Measurements from ENCODE around the gene TGM1. TPM values are rescaled to one million over a fixed set of nuclear protein-coding genes. Genes with fewer than 3 reads are reported as not detected.
"Not testable (repeated sequence)": the region's sequence is repeated elsewhere in the genome, so short reads cannot be mapped to it uniquely, and the experiment has no call there.

Gene TGM1
- polyA plus RNA-seq, 1 donor = 0.86 TPM

DNA sequence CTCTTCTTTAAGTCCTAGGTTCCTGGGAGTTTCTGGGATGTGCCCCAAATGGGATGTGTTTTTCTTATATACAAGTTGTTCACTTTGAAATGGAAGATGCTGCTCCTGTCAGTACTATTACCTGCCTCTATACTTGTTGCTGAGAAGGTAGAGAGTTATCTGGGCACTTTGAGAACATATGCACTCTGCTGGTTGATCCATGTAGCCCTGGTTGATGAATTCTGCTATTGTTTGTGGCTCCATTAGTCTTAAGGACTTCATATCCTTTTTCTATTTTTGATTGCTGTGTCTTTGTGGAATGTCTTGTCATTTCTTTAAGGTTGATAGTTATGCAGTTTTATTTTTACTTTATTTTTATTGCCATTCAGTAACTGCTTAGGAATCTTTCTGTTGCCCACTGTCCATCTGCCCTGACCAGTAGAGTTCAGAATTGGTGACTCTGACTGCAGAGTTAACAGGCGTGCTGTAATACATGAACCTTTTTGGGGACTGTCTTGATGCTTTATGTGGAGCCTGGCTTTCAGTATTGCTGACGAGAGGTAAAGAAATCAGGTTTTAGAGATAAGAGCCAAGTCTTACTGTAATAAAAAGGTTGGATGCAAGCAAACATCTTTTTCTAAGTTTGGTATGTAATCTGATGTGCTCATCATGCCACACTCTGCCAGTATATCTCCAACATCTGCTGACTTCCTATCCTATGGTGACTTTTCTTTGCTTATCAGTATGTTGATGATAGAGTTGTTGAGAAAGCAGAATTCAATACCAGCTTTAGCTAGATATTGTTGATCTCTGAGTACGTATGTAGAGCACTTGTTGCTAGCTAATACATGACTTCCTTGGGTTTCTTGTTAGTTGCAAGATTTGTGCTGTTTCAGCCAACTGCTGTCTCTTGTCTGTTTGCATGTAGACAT lies 28.6 kb downstream of the TGM1 start:
- DNase-seq (ENCODE audit: low read depth) = no peak

DNA sequence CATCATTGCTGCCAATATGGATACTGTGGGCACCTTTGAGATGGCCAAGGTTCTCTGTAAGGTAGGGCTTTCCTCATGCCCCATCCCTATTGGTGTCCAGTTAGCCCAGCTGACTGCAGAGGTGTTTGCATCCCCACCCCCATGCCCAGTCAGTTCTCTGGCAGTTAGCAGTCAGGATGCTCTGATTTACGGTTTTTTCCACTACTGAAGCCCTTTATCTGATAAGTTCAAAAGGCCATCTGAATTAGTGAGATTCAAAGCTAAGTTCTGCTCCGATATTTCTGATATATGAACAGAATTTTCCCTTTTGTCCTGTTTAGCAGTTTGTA lies 29.5 kb downstream of the TGM1 start:
- DNase-seq (ENCODE audit: low read depth) = no peak

DNA sequence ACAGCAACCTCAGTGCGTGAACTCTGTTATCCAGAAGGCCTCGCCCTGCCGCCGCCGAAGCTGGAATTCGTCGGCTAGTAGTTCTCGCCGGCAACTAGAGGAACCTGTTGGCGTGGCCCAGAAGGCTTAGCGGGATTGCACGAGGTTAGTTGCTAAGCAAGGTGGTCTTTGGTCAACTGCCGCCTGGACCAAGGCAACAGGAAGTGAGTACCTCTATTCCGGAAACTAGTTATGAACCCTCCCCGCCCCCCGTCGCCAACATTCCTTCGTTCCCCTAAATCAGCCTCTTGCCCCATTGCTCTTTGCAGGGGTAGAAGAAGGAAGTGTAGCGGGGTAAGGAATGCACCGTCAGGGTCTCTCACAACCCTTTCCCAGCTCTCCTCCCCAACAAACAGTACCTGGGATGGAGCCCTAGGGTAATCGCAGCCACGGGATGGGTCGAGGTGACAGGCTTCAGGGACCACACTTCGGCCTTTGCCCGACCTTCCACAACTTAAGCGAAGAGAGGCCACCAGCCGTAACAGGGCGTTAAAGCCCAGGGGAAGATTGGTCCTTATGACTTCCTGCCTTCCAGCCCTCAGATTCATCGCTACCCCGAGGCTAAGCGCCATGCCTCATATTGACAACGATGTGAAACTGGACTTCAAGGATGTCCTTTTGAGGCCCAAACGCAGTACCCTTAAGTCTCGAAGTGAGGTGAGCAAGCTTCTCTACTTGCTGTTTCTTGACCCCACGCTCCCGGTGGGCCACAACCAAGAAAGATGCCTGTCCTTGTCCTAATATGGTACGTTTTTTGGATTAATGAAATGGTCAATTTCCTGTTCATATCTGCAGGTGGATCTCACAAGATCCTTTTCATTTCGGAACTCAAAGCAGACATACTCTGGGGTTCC lies 30.1 kb downstream of the TGM1 start, which contains the start of gene GMPR2:
TSS of gene GMPR2 (plus strand) at position 285 of the 893 bp plus-strand sequence. CDS start at position 610, 325 bp downstream.
- DNase-seq (ENCODE audit: low read depth) = no peak

DNA sequence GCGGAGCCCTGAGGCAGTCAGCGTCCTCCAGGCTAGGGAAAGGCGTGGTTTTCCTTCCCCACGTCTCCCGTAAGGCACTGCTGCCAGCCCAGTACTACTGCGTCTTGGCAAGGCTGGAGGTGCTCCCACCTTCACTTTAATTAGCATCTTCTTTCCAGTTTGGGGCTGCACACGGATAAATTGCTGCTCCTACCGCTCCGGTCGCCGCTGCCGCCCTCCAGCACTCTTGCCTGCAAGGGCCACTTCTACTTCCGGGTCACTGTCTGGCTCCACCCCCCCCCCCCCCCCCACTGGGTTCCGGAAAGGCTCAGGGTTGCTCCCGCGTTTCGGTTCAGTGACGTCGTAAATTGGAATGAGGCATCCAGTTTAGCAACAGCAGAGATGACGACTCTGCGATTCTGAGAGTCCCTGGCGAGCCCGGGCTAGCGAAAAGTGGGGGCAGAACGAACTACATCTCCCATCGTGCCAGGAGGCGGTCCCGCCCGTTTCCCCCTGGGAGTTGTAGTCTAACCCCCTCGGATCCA lies 30.8 kb downstream of the TGM1 start, which contains the start of gene NEDD8:
TSS of gene NEDD8 (minus strand) at position 247 of the 524 bp plus-strand sequence. CDS start at position 147, 100 bp downstream.
- peak; percentile 73 for DNase-seq (ENCODE audit: low read depth)

DNA sequence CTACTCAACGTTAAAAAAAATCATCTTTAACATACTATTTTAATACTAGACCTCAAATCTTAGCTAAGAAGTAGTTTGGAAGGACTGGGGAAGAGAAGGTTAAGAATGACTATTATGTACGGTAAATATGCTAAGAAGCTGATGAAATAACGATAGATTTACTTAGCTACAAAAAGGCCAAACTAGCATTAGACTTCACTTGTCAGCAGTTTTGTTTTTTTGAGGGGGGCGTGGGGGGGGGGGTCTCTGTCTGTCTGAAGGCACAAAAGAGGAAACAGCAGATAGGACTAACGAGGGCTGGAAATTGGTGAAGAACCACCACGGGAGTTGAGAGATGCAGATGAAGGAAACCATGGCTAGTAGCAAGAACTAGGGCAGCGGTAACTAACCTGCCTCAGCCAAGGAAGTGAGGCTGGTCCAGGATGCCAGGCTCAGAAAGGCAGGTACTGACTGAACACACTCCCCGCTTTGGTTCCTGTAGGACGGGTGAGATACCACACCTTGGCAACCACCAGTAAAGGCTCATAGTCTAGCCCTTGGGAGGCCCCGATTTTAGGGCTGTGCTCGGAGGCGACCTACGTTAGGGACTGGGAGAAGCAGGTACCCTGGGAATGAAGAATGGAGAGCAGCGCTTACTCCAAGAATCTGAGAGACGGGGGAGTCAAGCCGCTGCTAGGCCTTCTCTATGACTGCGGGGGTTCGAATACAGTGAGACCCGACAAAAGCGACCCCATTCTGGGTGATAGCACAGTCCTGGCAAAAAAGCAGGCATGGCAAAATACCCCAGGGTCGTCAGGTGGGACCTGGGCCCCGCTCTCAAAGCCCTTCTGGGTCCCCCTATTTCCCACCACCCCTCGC lies 31.5 kb downstream of the TGM1 start:
- no peak for DNase-seq (ENCODE audit: low read depth)

DNA sequence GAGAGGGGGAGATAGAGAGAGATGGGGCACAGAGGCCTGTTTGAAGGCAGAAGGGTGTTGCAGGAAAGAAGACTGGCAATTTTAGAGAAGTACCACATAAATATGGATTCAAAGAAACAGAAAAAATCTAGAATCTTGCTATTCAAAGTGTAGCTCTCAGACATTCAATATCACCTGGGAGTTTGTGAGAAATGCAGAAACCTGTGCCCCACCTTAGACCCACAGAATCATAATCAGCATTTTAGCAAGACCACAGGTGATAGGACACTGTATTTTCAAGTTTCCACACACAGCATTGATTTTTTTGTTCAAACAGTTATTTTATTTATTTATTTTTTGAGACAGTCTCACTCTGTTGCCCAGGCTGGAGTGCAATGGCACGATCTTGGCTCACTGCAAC lies 34.1 kb downstream of the TGM1 start:
- DNase-seq (ENCODE audit: low read depth) = no peak

DNA sequence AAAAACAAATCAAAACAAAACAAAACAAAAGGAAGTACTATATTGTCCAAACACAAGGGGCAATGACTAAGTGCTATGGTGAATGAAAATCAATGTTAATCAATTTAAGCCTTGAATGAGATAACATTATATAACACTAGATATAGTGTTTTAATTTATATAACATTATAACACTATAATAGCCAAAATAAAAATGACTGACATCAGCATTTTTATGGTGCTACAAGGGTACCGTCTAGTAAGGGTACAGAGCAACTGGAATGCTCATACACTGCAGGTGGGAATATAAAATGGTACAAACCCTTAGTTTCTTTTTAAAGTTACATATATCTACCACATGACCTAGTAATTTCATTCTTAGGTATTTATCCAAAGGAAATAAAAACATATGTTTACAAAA lies 36.5 kb downstream of the TGM1 start:
- DNase-seq (ENCODE audit: low read depth) = no peak

DNA sequence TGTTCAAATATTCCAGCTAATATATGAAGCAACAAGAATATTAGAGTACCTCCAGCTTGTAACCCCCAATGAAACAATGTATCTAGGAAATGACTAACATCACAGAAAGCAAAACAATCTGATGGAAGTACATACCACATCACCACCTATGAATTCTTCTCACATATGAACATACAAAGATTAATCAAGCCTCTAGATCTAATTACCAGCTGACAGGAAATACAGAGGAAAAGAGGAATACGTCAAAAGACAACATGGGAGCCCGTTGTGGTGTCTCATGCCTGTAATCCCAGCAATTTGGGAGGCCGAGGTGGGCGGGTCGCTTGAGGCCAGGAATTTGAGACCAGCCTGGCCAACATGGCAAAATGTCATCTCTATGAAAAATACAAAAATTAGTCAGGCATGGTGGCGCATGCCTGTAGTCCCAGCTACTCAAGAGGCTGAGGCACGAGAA lies 38.3 kb downstream of the TGM1 start:
- DNase-seq (ENCODE audit: low read depth) = no peak

DNA sequence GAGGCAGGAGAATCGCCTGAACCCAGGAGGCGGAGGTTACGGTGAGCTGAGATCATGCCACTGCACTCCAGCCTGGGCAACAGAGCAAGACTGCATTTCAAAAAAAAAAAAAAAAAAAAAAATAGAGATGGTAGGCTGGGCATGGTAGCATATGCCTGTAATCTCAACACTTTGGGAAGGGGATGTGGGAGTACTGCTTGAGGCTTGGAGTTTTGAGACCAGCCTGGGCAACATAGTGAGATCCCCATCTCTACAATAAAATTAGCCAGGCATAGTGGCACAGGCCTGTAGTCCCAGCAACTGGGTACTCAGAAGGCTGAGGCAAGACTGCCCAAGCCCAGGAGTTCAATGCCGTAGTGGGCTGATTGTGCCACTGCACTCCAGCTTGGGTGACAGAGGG lies 40.0 kb downstream of the TGM1 start:
- not testable (repeated sequence) for DNase-seq (ENCODE audit: low read depth)

DNA sequence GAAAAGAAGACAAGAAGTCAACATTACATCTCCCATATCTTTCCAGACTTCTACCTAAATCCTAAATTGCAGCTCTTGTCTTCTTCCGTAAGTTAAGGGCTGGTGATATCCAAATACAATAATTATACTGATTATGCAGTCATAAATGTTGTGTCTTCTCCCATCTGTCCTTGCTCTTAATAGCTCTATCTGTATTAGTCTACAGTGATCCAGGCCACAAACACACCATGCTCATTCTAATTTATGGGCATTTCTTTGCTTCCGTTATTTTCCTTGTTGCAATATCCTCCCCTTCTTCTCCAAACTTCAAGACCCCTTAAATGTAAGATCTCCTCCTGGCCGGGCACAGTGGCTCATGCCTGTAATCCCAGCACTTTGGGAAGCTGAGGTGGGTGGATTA lies 43.5 kb downstream of the TGM1 start:
- DNase-seq (ENCODE audit: low read depth) = no peak

DNA sequence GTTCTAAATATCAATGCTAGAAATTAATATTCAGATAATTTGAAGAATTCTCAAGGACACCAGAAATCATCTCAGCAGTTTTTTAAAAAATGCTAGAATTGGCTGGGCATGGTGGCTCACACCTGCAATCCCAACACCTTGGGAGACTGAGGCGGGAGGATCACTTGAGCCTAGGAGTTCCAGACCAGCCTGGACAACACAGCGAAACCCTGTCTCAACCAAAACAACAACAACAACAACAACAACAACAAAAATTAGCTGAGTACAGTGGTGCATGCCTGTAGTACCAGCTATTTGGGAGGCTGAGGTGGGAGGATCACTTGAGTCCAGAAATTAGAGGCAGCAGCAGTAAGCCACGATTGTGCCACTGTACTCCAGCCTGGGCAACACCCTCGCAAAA lies 43.9 kb downstream of the TGM1 start:
- no peak for DNase-seq (ENCODE audit: low read depth)

DNA sequence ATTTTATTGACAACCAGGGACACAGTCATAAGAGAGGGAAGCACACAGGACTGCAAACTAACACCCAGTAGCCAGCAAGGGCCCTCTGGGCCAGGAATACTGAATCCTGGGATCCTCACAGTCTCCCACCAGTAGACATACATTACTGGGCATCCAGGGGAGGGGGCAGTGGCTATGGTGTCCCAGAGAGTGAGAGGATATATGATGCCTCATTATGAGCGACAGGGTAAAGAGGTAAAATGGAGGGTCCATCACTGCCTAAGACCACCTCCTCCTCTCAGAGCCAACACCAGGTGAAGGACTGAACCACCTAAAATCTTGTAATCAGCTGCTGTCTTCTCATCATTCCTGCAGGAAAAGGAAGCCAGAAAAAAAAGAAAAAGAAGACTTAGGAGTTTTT lies 46.1 kb downstream of the TGM1 start:
- not testable (repeated sequence) for DNase-seq (ENCODE audit: low read depth)

DNA sequence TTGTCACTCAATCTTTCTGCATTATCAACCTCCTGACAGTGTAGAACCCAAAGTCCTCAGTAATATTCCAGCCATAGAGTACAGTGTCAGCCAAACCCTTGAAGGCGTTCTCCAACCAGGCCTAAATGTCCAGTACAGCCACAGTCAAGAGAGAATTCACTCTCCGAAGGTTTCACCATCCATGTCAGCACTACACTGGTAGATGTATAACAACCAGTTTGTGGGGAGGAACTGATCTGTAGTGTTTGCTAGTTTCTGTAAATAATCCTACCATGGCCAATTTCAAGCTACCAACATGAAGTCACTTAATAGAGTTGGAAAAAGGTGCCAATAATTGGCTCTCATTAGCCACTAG lies 46.7 kb downstream of the TGM1 start:
- DNase-seq (ENCODE audit: low read depth) = no peak

DNA sequence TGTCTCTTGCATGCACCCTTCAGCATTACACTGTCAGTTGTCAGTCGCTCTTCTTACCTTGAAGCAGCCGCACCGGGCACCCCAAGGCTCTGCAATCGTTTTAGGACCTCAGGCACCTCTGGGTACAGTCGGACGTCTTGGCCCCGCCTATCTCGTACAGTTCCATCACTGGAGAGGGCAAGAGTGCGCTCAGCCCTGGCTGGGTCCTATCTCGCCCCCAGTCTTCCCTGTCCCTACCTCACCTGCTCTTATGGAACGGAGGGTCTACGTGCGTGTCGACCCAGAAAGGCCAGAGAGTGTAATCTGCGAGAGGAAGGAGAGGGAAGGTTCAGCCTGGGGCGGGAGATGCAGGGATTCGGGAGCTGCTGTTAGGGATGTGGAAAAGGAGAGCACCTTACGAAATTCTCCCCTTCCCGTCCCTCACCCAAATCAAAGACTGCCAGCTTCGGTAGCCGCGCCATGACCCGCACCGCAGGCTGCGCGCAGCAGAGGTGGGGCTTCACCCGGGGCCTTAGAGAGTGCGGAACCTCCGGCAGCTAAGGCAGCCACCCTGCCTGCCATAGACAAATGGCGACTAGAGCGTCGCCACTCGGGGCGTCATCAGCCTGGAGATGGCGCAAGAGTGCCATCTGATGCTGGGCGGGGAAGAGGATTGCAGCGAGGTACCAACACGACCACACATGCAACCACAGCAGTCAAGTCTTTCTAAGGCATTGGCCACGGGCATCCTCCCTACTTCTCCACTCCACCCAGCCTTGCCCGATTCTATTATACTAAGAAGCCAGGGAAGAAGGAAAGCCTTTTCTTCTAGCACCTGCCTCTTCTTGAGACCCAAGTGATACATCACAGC lies 47.3 kb downstream of the TGM1 start, which contains the start of gene MDP1:
TSS of gene MDP1 (minus strand) at position 572 of the 850 bp plus-strand sequence. CDS start at position 461, 111 bp downstream.
- peak; percentile 74 for DNase-seq (ENCODE audit: low read depth)

DNA sequence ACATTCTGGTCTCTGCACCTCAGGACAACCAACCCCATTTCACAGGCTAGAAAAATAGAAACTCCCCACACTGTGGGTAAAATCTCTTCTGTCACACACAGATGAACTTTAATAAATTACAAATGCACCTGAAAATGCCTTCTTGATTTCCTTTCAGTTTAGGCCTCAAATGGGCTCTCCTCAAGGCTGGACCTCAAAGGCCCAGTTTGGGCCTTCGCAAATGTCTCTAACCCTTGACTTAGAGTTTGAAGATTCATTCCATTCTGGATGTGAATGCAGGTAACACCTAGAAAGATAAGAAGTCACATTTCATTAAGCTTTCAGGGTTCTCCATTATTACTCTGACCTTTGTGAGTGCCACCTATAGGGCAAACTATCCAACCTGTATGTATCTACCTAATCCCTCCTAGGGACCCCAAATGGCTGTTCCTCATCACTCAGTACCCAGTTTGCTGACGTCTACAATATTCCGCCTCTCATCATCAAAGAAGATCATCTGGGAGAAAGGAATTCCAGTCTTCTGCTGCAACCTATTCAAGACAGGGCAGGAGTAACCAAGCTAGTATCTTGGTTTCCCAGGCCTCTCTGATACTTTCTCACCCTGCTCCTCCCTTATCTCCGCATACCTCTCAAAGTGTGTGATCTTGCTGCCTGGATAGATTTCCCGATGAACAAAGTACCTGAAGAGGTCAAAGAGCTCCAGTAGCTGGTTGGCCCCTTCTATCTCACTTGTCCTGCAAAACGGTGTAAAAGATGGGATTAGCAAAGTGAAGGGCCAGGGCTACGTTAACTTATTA lies 48.9 kb downstream of the TGM1 start:
- DNase-seq (ENCODE audit: low read depth) = no peak

DNA sequence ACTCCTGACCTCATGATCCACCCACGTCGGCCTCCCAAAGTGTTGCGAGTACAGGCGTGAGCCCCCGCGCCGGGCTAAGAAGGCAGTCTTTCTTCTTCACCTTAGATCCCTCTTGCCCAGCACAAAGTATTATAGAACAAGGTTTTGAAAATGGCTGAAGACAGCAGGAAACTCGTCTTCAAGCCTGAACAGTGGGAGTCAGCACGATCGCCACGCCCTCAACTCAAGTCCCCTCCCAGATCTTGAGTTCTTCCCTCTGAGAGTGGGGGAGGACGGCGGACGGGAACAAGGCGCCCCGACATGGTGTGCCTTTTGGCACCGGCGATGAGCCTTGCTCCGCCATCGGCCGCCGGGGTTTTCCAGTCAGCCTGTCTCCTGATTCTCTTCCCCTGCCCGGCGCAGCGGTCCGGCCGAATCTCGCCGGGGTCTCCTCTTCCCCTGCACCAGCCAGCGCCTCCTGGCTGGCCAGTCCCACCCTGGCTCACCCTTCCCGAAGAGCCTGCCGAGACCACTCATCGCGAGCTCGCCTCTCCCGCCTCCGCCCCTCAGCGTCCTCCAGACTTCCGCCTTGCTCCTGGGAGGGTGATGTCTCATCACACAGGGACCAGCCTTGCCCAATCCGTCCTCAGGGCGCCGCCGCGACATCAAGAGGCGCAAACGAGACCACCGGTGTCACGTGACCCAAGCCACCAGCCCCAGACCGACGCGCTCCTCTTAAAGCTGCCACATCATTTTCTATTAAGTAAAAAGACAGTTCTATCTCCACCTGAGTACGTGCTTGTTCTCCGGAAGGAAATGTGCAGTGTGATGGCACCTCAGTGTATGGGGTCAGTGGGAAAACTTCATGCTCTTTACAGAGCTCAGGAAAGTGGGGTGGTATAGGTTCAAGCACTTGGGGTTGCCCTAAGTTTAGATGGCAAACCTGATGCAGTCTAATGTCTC lies 49.8 kb downstream of the TGM1 start, which contains the start of gene CHMP4A:
TSS of gene CHMP4A (minus strand) at position 565 of the 942 bp plus-strand sequence. CDS start at position 516, 49 bp downstream.
- peak; percentile 89 for DNase-seq (ENCODE audit: low read depth)

DNA sequence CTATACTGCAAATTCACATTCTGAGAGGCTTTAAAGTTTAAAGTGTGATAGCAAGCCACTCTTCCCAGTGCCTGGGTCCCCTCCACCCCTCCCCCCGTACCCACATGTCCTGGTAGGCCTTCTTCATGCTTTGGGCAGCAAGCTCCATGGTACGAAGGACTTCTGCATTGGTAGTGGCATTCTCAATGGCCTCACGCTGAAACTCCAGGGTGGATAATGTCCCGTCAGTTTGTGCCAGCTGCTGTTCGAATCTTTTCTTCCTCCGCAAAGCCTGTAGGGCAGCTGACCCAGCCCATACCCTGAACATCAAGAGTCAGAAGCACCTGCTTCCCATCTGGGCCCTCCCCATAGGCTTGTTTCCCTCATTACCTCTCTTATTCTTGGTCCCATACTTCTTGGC lies 51.7 kb downstream of the TGM1 start:
- DNase-seq (ENCODE audit: low read depth) = no peak

DNA sequence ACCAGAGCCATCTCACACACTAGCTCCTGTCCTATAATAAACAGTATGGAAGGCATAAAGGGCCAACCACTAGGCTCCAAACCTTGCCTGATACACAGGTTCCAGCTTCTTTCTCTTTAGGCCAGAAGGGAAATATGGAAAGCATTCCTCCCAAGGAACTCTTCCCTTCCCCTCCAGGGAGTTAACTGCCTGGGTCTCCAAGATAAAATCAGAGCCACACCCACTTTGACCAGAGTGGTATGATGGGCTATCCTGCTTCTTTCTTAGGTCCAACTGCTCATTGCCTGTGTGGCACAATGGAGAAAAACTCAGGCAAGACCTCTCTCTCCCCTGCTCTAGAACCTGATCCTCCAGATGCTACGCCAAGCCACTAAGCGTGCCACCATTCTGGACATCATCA lies 55.4 kb downstream of the TGM1 start:
- no peak for DNase-seq (ENCODE audit: low read depth)

Measured in forelimb muscle (tissue), 1 donor.